Peyer's patch (tissue), 4 donors: ENCODE measurements around the gene AASDH.

Source experiments
- POLR2A ChIP-seq, 2 donors: fragments of 450-650 bp; IDR thresholded peaks; one replicate each; pipeline ENCODE4 v1.5.1; 2017; ENCODE audit warnings: antibody characterized with exemption in 2 of 2, mild to moderate bottlenecking in 2 of 2, moderate library complexity in 2 of 2
- TF ChIP-seq, protein P1 (sequence below), 6 experiments: fragments of 450-650 bp in 4 of 6; fragments of 200-600 bp in 2 of 6; sonication (generic) in 1 of 6; IDR thresholded peaks; one replicate each; pipeline ENCODE4 v1.5.1; 2017 to 2019; ENCODE audit warnings: antibody characterized with exemption in 6 of 6, mild to moderate bottlenecking in 3 of 6, moderate library complexity in 1 of 6

DNA sequence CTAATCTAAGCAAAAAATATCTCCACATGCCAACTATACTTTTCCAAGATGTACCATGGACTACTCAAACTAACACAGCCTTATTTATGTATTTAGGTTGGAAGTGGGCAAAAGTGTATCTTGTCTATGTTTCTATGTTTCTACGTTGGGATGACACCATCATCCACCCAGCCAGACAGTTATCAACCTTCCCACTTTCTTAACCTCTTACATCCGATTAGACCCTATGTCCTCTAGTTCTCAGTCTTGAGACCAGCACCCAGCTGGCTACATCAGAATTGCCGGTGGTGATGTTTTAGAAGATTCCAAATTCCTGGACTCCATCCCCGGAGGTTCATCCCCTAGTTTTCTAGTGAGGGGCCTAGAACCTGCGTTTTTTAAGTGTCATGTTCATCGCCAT lies 1.0 kb upstream of the AASDH start:
- no peak for TF ChIP-seq POLR2A (IDR thresholded peaks at IDR 0.05)
- TF ChIP-seq, protein P1, sequence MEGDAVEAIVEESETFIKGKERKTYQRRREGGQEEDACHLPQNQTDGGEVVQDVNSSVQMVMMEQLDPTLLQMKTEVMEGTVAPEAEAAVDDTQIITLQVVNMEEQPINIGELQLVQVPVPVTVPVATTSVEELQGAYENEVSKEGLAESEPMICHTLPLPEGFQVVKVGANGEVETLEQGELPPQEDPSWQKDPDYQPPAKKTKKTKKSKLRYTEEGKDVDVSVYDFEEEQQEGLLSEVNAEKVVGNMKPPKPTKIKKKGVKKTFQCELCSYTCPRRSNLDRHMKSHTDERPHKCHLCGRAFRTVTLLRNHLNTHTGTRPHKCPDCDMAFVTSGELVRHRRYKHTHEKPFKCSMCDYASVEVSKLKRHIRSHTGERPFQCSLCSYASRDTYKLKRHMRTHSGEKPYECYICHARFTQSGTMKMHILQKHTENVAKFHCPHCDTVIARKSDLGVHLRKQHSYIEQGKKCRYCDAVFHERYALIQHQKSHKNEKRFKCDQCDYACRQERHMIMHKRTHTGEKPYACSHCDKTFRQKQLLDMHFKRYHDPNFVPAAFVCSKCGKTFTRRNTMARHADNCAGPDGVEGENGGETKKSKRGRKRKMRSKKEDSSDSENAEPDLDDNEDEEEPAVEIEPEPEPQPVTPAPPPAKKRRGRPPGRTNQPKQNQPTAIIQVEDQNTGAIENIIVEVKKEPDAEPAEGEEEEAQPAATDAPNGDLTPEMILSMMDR (IDR thresholded peaks at IDR 0.05): no peak
